ENCODE results near the gene NINJ1.
"Not testable (repeated sequence)": the region's sequence is repeated elsewhere in the genome, so short reads cannot be mapped to it uniquely, and the experiment has no call there.

Gene NINJ1

DNA sequence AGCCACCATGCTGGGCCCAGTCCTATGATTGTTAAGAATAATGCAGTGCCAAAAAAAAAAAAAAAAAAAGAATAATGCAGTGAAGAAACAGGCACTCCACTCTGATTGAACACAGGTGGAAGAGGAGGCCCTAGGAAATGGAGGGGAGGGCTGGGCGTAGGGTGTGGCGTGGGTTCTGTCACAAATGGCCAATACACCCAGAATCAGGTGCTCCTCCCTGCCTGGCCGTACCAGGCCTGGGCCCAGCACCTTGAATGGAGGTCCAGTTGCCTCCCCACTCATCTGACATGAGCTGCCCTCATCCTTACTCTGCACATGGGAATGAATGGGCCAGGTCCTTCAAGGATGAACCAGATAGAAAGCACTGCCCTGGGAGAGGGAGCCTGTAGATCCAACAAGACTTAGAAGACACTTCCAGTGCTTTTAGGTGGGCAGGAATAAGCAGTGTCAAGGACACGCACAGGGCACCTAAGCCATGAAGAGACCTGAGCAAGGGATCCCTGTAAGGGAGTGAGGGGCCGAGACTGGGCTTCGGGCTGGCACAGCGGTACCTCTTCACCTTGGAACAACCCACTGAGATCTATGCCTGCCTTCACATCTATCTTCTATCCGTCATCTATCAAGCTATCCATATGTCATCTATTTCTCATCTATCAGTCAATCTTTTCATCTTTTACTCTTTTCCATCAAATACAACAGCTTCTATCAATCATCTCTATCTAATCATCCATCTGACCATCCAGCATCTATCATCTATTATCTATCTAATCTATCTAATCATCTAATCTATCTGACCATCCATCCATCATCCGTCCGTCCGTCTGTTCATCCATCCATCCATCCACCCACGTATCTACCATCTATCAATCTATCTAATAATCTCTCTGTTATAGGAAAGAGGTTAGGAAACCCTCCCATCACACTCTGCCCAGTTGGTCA, 15.9 kb downstream of the NINJ1 start:
- no peak for DNase-seq

DNA sequence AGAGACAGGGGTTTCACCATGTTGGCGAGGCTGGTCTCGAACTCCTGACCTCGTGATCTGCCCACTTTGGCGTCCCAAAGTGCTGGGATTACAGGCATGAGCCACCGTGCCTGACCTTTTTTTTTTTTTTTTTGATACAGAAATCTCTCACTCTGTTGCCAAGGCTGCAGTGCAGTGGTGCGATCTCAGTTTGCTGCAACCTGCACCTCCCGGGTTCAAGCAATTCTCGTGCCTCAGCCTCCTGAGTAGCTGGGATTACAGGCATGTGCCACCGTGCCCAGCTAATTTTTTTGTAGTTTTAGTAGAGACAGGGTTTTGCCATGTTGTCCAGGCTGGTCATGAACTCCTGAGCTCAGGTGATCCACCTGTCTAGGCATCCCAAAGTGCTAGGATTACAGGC, 16.5 kb downstream of the NINJ1 start:
- not testable (repeated sequence) for DNase-seq

DNA sequence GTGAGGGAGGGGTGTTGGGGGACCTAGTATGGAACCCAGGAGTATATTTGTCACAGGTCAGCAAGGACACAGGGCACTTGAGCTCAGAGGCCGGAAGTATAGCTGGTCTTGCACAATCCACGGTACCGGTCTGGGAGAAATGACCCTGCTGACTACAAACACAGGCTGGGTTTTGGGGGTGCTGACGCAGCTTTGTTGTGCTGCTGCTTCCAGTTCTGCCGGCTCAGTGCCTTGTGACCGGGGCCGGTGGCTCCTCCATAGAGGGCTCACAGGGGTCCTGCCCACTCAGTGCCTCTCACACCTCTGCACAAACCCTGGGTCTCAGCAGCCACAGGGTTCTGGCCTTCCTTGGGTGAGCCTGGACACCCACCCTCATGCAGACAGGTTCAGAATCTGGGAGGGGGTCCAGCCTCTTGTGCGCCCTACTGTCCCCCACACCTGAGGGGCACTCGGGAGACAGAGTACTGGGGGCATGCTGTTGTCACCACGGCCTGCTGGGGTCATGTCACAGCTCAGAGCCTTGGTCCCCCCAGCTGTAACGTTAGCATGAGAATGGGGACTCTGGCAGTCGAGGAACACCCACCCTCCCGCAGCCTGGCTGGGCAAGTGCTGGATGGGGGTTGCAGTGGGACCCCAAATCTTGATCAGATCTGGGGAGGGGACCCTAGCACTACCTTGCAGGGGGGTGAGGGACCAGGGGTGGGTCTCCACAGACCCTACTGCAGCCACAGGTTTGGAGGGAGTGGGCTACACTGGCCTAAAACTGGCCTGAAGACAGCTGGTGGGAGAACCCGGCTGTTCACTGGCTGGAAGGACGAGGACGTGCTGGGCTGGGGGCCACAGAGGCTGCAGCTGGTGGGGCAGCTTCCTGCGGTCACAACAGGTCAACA, 17.7 kb downstream of the NINJ1 start:
- no peak for DNase-seq

DNA sequence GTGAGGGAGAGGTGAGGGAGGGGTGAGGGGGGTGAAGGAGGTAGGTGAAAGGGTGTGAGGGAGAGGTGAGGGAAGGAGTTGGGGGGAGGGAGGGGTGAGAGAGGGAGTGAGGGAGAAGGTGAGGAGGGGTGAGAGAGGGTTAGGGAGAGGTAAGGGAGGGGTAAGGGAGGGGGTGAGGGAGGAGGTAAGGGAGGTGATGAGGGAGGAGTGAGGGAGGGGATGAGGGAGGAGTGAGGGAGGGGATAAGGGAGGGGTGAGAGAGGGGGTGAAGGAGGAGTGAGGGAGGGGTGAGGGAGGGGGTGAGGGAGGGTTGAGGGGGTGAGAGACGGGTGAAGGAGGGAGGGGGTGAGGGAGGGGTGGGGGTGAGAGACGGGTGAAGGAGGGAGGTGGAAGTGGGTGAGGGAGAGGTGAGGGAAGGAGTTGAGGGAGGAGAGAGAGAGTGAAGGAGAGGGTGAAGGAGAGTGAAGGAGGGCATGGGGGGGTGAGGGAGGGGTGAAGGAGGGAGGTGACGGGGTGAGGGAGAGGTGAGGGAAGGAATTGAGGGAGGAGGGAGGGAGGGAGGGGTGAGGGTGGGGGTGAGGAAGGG, 18.5 kb downstream of the NINJ1 start:
- DNase-seq = no peak

DNA sequence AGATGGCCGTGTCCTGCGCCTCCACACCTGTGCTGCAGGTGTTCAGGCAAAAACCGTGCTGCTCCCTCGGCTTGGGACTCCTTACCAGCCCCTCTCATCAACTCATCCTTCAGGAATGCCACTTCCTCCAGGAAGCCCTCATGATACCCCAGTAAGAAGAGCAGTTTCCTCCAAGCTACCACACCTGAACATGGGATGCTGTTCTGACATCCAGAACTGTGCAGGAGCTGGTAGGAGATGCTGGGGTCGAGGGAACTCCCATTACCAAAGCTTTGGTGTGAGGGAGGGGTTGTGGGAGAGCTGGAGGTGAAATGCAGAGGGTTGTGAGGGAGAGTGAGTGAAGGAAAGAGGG, 19.1 kb downstream of the NINJ1 start:
- no peak for DNase-seq

DNA sequence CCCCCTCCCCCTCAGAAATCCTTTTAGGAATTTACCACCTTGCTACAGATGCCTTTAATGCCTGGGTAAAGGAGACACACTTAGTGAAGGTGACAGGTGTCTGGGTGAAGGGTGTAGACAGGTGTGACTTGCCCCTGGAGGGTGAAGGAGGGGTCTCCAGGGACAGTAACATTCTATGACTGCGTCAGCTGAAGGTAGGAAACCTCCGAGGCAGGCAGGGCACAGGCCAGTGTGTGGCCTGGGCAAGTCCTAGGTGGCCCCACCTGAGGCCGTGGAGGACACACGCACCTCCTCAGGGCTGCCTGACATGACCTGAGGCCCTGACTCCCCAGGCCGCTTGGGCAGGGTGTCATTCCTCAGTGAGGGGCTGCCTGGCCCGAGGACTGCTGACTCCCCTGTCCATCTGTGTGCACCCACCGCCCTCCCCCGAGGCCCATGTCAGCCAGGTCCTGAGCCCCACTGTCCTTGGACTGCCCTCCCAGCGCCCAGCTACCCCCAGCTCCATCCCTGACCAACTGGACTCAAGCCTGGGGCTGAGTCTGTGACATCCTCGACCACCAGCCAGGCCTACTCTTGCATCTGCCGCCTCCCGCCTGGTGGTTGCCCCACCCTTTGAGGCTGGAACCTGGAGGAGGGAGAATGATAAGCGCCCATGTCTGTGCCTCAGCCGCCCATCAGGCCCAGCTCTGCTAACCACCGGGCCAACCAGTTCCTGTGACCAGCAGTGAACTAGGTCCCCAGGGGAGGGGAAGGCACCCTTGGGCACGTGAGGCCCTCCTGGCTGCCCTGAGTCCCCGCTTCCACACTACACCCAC, 19.7 kb downstream of the NINJ1 start:
- no peak for DNase-seq

DNA sequence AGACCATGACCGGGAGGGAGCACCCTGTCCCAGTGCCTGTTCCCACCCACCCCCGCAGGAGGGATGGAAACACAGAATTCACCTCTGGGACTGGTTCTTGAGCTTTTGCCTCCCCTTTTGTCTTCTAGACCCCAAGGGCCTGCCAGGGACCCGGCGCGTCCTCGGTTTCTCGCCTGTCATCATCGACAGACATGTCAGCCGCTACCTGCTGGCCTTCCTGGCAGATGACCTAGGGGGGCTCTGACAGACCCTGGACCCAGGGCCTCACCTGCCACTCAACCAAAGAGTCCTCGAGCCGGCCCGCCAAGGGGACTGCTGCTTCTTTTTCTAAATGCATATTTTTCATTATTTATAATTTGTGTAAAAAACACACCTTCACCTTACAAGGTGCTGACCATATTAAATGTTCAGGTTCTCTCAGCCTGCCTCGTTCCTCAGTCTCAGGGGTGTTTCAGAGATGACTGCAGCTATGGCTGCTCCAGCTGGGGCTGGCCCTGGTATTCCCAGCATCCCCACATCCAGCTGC, 21.1 kb downstream of the NINJ1 start:
- DNase-seq = no peak

DNA sequence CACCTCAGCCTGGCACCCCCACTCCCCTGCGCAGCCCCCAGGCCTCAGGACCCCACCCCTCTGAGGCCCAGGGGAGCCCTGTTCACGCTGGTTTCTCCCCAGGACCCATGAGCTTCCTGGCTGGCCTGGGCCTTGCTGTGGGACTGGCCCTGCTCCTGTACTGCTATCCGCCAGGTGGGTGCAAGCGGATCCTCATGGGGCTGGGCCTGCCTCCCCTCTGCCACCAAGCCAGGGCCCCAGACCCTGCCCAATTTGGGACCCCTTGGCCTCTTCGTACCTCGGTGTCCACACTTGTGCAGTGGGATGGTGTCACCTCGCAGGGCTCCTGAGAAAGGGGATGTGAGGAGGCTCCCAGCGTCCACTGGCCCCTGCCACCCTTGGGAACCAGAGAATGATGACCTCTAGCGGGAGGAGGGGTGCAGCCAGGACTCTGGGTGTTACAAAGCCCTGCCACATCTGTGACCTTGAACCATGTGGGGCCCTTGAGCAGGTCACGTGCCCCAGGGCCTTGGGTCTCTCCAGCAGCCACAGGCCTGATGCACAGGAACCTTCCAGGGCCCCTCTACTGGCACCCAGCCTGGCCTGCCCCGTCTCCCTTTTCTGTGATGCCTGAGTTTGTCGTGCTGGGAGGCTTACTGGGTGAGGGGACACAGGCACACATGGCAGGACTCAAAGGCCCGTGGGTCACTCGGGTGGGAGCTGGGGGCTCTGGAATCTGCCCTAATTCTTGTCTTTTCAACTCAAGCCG, 21.8 kb downstream of the NINJ1 start:
- no peak for DNase-seq

DNA sequence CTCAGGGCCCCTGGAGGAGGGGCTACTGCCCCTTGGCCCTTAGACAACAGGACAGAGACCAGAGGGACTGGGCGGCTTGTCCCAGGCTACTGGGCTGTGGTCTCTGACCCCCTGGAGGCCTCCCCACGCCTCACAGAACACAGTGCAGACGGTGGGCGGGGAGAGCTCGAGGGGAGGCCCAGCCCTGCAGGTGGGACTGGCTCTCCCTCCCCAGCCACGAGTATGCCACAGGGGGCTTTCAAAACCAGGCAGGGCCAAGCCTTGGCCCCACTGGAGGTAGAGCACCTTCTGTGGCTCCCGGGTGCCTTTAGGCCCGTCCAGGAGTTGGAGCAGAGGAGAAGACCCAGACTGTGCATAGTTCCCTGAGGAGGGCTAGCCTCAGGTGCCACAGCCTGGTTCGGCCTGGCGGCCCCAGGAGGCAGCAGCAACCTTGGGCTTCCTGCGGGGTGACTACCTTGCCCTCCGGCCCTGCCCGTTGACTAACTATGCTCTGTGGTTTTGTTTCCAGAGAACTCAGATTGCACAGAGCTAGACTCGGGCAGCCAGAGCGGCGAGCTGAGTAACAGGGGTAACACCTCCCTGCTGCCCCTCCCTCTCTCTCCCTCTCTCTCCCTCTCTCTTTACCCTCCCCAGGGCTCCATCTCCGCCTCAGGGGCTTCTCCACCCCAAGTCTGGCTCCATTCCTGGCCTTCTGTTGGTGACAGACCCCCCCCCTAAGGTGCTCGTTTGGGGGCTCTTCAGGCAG, 22.5 kb downstream of the NINJ1 start:
- DNase-seq = no peak

DNA sequence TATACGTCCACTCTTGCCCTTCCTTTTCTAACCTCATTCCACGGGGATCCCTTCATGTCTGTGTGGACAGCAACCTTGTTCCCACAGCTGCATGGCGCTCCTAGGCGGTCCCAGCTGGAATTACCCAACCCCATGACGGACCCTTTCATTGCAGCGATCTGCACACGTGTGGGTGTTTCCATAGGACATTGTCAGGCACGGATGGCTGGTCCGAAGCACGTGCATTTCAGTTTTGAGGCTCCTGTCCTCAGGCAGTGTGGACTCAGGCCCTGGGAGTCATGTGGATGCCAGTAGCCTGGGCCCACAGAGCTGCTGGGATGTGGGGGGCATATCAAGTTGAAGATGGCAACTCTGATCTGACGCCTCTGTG, 23.1 kb downstream of the NINJ1 start:
- no peak for DNase-seq

DNA sequence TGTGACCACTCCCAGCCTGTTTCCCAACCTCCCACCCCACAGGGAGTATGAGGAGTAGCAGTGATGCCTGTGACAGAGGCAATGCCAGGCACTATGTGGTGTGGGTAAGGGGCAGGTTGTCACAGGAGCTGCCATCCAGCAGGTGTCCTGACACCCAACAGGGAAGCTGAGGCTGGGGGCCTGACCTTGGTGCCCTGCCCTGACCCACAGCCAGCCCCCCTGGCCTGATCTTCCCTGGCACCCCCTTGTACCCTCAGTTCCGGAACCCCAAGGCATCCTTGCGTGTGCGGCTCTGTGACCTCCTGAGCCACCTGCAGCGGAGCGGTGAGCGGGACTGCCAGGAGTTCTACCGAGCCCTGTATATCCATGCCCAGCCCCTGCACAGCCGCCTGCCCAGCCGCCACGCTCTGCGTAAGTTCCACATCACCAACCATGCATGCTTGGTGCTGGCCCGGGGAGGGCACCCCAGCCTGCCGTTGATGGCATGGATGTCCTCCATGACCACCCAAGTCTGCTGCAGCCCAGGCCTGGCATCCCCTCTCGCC, 23.7 kb downstream of the NINJ1 start:
- no peak for DNase-seq

DNA sequence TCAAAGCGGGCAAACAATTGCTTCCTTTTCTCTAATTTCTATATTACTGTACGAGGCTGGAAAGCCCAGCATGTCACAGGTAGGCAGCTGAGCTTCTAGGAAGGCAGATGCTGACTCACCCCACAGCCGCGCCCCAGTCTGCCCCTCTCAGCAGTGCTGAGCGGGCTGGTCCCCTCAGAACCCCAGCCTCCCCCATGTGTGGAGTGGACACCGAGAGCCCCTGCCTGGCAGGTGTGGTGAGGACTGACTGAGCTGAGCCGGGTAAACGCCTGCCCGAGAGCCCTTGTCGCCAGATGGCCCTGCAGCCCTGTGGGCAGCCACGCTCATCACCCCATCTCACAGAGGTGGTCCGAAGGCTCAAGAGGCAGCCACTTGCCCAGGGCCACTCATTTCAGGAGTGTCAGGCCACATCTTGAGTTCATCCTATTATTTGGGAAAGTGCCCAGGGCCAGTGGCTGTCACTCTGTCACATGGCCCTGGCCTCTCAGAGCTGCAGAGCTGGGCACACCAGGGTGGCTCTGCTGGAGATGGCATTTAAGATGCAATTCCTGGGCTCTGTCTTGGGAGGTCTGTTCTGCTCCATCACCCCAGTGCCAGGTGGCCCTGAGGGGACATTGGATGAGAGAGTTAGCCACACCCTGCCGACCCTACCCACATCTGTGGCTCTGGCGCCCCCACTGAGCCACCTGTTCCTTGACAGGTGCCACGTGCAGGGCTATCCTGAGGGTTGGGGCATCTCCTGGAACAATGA, 25.6 kb downstream of the NINJ1 start:
- no peak for DNase-seq

DNA sequence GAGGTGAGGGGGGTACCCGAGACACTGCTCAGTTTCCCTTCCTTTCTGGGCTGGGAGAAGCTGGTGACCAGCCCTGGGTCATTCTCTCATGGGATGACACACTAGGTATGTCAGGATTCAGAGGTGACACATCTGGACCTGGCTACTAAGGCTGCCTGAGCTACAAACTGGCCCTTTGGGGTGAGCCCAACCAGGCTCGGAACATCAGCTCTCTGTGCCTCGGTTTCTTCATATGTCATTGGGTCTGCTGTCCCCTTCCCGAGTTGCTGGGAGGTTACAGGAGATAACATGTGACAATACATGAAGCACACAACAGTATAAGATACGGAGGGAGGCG, 26.3 kb downstream of the NINJ1 start:
- no peak for DNase-seq

DNA sequence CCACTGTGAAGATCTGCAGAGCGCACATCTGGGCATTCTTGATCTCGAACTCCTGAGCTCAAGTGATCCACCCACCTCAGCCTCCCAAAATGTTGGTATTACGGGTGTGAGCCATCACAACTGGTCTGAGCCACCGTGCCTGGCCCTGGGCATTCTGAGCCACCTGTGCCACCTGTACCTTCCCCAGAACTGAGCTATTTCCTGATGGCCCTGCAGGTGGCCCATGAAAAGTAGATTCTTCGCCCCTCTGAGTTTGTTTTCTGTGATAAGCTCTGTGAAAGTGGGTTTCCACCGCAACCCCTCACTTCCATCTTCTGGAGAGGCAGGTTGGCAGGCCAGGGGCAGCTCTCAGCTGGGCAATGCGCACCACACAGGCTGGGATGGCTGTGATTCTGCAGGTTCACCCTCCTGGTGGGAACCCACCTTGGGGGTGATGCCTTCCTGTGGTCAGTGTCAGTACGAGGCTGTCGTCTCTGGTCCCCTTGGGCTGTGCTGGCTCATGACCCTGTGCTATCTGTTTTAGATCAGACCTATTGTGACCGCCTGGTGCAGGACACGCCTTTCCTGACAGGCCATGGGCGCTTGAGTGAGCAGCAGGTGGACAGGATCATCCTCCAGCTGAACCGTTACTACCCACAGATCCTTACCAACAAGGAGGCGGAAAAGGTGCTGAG, 26.8 kb downstream of the NINJ1 start:
- DNase-seq = no peak

DNA sequence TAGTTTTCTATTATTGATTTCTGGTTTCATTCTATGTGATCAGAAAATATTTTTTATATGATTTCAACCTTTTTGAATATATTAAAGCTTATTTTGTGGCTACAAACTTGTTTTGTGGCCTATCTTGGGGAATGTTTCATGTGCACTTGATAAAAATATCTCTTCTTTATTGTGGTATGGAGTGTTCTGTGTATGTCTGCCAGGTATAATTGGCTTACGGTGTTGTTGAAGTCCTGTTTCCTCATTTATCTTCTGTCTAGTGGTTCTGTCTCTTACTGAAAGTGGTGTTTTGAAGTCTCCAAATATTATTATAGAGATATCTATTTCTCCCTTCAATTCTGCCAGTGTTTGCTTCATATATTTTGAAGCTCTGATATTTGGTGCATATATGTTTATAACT, 28.4 kb downstream of the NINJ1 start:
- DNase-seq = no peak

DNA sequence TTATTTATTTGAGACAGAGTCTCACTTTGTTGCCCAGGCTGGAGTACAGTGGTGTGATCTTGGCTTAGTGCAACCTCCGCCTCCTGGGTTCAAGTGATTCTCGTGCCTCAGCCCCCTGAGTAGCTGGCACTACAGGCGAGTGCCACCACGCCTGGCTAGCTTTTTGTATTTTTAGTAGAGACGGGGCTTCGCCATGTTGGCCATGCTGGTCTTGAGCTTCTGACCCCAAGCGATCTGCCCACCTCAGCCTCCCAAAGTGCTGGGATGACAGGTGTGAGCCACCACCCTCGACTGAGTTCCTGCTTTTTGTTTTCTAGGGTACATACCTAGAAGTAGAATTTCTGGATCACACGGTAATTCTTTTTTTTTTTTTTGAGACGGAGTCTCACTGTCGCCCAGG, 33.0 kb downstream of the NINJ1 start:
- not testable (repeated sequence) for DNase-seq

DNA sequence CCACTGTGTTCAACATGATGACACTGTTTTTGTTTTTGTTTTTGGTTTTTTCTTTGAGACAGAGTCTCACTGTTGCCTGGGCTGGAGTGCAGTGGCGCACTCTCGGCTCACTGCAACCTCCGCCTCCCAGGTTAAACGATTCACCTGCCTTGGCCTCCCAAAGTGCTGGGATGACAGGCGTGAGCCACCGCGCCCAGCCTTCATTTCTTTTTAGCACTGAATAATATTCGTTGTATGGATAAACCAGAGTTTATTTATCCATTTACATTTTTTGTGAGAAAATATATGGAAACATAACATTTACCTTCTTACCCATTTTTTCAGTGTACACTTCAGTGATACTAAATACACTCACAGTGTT, 33.8 kb downstream of the NINJ1 start:
- DNase-seq = no peak

DNA sequence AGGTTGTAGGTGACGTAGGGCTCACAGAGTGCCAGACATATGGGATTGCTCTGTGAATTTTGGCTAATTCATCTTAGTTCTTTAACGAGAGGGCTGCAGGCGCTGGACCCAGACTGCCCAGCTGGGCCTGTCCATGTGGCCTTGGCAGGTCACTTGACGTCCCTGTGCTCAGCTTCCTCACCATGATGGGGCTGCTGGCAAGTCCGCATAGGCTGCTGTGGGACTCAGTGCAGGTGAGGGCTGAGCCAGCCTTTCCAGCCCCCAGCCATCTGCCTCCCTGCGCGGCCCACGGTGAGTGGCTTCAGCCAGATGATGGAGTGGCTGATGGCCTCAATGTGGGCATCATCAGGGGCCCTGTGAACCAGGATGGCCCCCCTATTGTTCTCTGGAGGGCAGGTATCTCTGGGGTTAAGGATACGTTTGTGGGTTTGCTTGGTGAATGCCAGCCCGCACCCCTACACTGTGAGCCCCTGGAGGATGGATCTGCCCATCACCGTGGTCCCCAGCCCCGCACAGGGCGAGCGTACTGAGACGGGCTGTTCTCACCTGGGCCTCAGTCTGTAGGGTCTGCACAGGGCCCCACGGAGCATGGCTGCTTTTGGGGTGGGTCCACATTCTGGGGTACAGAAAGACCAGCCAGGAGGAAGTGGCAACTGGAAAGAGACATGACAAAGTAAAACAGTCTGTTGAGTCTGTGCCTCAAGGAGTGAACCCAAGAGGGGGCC, 34.3 kb downstream of the NINJ1 start:
- no peak for DNase-seq

Measured in activated CD4-positive, alpha-beta T cell treated with anti-CD3 and anti-CD28 coated beads for 1 hour (primary cell).